NCI-H526 (cell line): ENCODE results near the gene CCDC177.

Experiments
- DNase-seq, 2 experiments: peaks; one replicate each; lab custom pipeline; 2025; lab: John Stamatoyannopoulos, UW

CCDC177 gene

DNA sequence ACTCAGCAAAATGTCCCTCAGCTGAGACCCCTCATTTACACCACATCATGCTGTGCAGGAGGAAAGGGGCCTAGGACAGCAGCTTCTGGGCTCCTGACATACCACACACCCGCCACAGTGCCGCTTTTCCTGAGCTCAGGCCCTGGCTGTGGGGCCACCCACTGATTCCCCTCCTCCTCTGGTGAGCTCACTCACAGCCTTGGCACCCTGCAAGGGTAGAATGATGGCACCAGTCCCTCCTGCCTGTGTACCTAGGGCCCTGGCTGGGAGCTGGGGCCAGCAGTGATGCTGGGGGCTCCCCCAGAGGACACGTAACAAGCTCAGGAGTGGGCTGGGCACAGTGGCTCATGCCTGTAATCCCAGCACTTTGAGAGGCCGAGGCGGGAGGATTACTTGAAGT, 45.7 kb downstream of the CCDC177 start:
- no peak for DNase-seq

DNA sequence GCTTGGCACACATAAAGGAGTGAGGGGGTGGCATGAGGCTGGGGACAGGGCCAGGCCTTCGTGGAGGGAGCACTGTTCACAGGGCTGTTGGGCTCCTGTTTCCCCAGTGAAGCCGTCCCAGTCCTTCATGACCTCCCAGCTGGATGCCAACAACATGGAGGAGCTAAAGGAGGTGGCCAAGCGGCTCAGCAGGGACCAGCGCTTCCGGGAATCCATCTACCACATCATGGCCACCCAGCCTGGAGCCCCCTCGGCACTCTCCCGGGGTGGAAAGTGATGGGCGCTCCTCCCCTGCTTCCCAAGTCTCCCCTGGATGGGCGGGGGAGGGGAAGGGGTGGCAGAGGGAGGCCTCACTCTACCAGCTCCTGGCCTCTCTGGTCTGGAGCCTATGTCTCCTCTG, 46.5 kb downstream of the CCDC177 start:
- no peak for DNase-seq

- no peak for DNase-seq
These were observed 47.0 kb downstream of the CCDC177 start for GRCh38 chr14:69527635-69528034.

GRCh38 chr14:69525896-69526295, 48.8 kb downstream of the CCDC177 start:
- DNase-seq = no peak

DNA sequence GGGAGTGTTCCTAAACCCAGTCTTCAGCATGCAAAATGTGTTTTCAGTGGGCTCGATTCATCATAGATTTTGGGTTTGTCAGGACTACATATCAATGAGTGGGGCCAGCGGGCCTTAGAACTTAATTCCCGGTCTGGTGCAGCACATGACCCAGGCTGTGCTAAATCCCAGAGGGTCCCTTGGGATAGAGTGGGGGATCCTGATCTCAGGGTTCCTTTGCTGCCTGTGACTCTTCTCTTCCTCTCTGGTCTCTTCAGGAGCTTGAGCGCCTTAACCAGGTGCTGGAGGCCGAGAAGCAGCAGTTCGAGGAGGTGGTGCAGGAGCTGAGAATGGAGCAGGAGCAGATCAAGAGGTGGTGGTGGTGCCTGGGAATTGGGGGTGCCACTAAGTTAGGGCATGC, 52.6 kb downstream of the CCDC177 start:
- DNase-seq = no peak
